Subcutaneous abdominal adipose tissue (tissue), 5 donors: ENCODE data around the gene OTC.
A peak's percentile ranks its signal among the peaks of the same experiment; 100 is the strongest.

Experiments
- H3K27ac ChIP-seq: one replicate; pipeline ENCODE4 v1.7.0; 2013; ENCODE audit warnings: low read depth, mild to moderate bottlenecking, inconsistent platforms, low read length, moderate library complexity
- H3K27me3 ChIP-seq, 5 donors: one replicate each; pipeline ENCODE4 v1.7.0; 2013; ENCODE audit warnings: low read length in 5 of 5, inconsistent platforms in 1 of 5; ENCODE audit not compliant: control insufficient read depth in 5 of 5, insufficient read depth in 4 of 5
- H3K36me3 ChIP-seq, 5 donors: one replicate each; pipeline ENCODE4 v1.7.0; 2013; ENCODE audit warnings: low read length in 5 of 5; ENCODE audit not compliant: control insufficient read depth in 5 of 5, insufficient read depth in 5 of 5
- H3K4me1 ChIP-seq, 5 donors: one replicate each; pipeline ENCODE4 v1.7.0; 2013; ENCODE audit warnings: low read length in 5 of 5, mild to moderate bottlenecking in 3 of 5, moderate library complexity in 1 of 5; ENCODE audit not compliant: control insufficient read depth in 5 of 5, insufficient read depth in 5 of 5
- H3K4me3 ChIP-seq, 5 donors: one replicate each; pipeline ENCODE4 v1.7.0; 2013; ENCODE audit warnings: low read length in 5 of 5, low read depth in 1 of 5
- H3K9ac ChIP-seq, 5 donors: one replicate each; pipeline ENCODE4 v1.7.0; 2013; ENCODE audit warnings: low read length in 5 of 5, mild to moderate bottlenecking in 4 of 5, moderate library complexity in 3 of 5
- H3K9me3 ChIP-seq, 5 donors: one replicate each; pipeline ENCODE4 v1.7.0; 2013; ENCODE audit warnings: low read length in 5 of 5; ENCODE audit not compliant: control insufficient read depth in 5 of 5
- donor health status: healthy.
- donor health status: healthy.
- donor health status: healthy.
- donor health status: healthy.
- donor health status: healthy.

Gene OTC

DNA sequence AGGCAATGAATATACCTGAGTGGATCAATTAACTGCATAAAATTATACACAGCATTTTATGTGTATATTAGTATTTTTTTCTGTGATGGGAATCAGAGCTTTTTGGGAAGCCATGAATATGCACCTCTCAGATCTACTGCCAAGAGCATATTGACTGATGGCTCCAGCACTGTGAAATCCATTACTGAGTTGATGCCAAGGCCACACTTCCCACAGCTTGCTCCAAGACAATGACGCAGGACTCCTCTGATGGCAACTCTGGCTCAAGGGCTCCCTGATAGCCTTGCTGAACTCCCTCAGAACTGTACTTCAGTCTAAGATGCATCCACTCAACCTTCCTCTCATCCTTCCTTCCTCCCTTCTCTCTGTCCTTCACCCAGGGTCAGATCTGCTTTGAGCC lies 82.7 kb downstream of the OTC start:
- peaks cover 0 to 2% (median 0%) of the 10 kb centered on the region in 5 donors for H3K4me1 ChIP-seq
- H3K27ac ChIP-seq = no peak overlapping the region
- H3K36me3 ChIP-seq = no peaks in the 10 kb centered on the region
- no peaks in the 10 kb centered on the region for H3K9me3 ChIP-seq
- no peak overlapping the region for H3K4me3 ChIP-seq
- no peak overlapping the region for H3K9ac ChIP-seq
- peaks cover 9 to 22% (median 12%) of the 10 kb centered on the region in 5 donors for H3K27me3 ChIP-seq

DNA sequence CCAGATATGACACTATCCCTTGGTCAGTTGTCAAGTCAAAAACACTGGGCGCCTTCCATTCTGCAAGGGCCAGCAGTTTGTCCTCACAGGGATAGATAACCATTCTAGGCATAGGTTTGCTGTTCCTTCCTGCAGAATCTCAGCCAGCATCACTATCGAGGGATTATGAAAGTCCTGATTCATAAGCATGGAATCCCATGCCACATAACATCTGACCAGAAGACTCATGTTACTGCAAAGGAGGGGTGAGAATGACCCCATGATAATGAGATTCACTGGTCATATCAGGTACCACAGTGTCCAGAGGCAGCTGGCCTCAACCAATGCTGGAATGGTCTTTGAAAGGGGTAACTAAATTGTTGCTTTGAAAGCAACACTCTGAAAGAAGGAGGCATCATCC lies 84.7 kb downstream of the OTC start:
- Histone ChIP-seq H3K27me3 (peaks cover 6 to 22% (median 16%) of the 10 kb centered on the region in 5 donors), H3K9ac (no peak overlapping the region), H3K36me3 (no peaks in the 10 kb centered on the region), H3K4me3 (no peak overlapping the region), H3K27ac (no peak overlapping the region), H3K9me3 (no peaks in the 10 kb centered on the region), H3K4me1 (peaks cover 0 to 2% (median 0%) of the 10 kb centered on the region in 5 donors)

GRCh38 chrX:38438321-38438720 lies 85.9 kb downstream of the OTC start:
- Histone ChIP-seq H3K27ac (no peak overlapping the region), H3K4me1 (peaks cover 0 to 2% (median 0%) of the 10 kb centered on the region in 5 donors), H3K9me3 (no peaks in the 10 kb centered on the region), H3K4me3 (no peak overlapping the region), H3K27me3 (peaks cover 6 to 22% (median 16%) of the 10 kb centered on the region in 5 donors), H3K36me3 (no peaks in the 10 kb centered on the region), H3K9ac (no peak overlapping the region)

DNA sequence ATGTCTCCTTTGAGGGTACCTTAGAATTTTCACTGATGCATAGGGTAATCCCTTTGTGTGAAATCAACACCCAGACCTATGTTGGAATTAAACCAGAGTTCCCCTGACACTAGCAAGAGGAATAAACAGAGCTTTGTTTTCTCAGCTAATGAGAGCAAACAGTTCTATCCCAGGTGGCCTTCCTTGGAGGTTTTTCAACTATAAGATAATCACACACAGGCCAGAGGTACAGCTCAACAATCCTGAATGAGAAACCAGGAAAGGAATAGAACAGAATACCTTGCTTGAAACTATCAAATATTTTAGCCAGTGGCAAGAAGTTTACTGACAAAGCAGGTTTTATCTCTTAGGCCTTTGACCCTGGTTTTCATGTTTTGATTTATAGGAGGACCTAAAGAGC lies 100.2 kb downstream of the OTC start:
- H3K4me3 ChIP-seq = no peak overlapping the region
- H3K27me3 ChIP-seq = peaks cover 0 to 4% (median 0%) of the 10 kb centered on the region in 5 donors
- no peak overlapping the region for H3K27ac ChIP-seq
- H3K4me1 ChIP-seq = no peaks in the 10 kb centered on the region
- peaks cover 0 to 6% (median 2%) of the 10 kb centered on the region in 5 donors for H3K9me3 ChIP-seq
- H3K9ac ChIP-seq = no peak overlapping the region
- no peaks in the 10 kb centered on the region for H3K36me3 ChIP-seq

DNA sequence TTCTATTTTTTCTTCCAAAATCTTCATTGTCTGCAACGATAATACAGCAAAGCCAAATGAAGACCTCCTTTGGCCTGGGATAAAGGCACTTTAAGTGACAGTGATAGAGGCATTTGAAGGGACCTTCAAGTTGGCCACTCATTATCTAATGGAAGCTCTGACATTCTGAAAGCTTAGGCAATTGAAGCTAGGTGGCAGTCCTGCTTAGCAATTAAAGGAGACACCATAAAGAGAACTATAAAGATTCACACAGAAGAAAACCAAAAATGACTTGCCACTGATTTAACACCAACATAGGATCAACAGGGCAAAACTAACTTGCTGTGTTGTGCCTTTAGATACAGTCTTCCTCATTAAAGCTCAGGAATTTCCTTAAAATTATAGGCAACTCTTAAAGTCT lies 105.7 kb downstream of the OTC start:
- Histone ChIP-seq H3K4me1 (no peaks in the 10 kb centered on the region), H3K27ac (no peak overlapping the region), H3K27me3 (peaks cover 0 to 3% (median 0%) of the 10 kb centered on the region in 5 donors), H3K36me3 (no peaks in the 10 kb centered on the region), H3K4me3 (no peak overlapping the region), H3K9me3 (peaks cover 3 to 8% (median 4%) of the 10 kb centered on the region in 5 donors), H3K9ac (no peak overlapping the region)

GRCh38 chrX:38462257-38462656 lies 109.9 kb downstream of the OTC start:
- no peaks in the 10 kb centered on the region for H3K36me3 ChIP-seq
- H3K4me3 ChIP-seq = no peak overlapping the region
- H3K27ac ChIP-seq = no peak overlapping the region
- peaks cover 0 to 10% (median 0%) of the 10 kb centered on the region in 5 donors for H3K27me3 ChIP-seq
- peaks cover 0 to 8% (median 2%) of the 10 kb centered on the region in 5 donors for H3K9me3 ChIP-seq
- no peak overlapping the region for H3K9ac ChIP-seq
- no peaks in the 10 kb centered on the region for H3K4me1 ChIP-seq

- peaks cover 0 to 17% (median 3%) of the 10 kb centered on the region in 5 donors for H3K27me3 ChIP-seq
- H3K9ac ChIP-seq = no peak overlapping the region
- no peaks in the 10 kb centered on the region for H3K36me3 ChIP-seq
- no peak overlapping the region for H3K4me3 ChIP-seq
- no peak overlapping the region for H3K27ac ChIP-seq
- H3K4me1 ChIP-seq = no peaks in the 10 kb centered on the region
- H3K9me3 ChIP-seq = peaks cover 0 to 8% (median 4%) of the 10 kb centered on the region in 5 donors
Observed at GRCh38 chrX:38465686-38466085, 113.3 kb downstream of the OTC start.

- H3K27ac ChIP-seq = no peak overlapping the region
- H3K4me1 ChIP-seq = no peaks in the 10 kb centered on the region
- H3K4me3 ChIP-seq = peak overlapping the region in 1 of 5 donors; percentile 17
- no peak overlapping the region for H3K9ac ChIP-seq
- peaks cover 0 to 15% (median 3%) of the 10 kb centered on the region in 5 donors for H3K27me3 ChIP-seq
- H3K9me3 ChIP-seq = peaks cover 0 to 6% (median 0%) of the 10 kb centered on the region in 5 donors
- no peaks in the 10 kb centered on the region for H3K36me3 ChIP-seq
Observed at GRCh38 chrX:38468563-38469157, 116.3 kb downstream of the OTC start.
